Measurements from ENCODE around the gene EEF1B2. TPM values are rescaled to one million over a fixed set of nuclear protein-coding genes. Genes with fewer than 3 reads are reported as not detected.
"Not testable (repeated sequence)": the region's sequence is repeated elsewhere in the genome, so short reads cannot be mapped to it uniquely, and the experiment has no call there.

EEF1B2 gene
- total RNA-seq, 1 experiment from 2014 or later, result 786 TPM

DNA sequence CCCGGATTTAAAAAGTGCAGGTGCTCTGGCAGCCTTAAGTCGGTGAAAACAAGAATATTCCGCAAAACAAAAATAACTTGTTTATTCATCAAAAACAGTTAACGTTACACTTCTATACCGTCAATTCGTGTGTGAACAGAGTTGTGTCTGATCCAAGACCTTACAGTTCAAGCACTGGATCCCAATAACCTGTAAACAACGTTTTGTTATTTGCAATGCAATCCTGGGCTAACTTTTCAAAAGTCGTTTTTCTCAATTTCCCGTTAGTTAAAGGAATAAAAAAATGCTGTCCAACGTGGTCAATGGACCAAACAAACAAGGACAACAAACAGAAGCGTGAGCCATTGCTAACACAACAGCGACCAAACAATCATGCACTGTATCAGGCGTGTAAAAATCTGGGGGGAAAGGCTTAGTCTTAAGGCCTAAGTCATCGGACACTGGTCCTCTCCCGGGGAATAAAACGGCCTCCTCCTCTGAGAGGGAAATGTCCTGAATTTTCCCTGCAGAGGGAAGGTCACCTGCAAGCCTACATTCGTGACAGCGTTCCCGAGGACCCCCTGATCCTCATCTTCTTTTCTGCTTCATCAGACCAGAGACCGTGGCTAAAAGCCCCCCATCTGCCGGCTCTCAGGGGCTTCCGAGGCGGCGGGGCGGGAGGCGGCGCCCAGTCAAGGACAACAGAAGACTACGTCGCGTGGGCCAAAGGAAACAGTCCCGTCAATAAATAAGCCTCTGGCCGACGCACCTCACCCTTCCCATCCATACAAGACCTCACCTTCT, 941 bp upstream of the EEF1B2 start:
- DNase-seq, result no peak
- peaks cover 76% of the 10 kb centered on the region for H3K79me2 ChIP-seq (ENCODE audit: low read length)
- H2AFZ ChIP-seq (ENCODE audit: low read length), result peak overlapping the region; percentile 47
- H3K9me3 ChIP-seq (ENCODE audit: low read length), result no peaks in the 10 kb centered on the region
- peak overlapping the region; percentile 59 for H3K27ac ChIP-seq (ENCODE audit: low read length)
- peak overlapping the region; percentile 85 for H3K9ac ChIP-seq (ENCODE audit: low read length)
- H3K4me2 ChIP-seq (ENCODE audit: low read depth, low read length, poor library complexity, severe bottlenecking), result peak overlapping the region; percentile 74
- H3K9me2 ChIP-seq (replicated peaks; ENCODE audit: insufficient read depth, low read length), result no peaks in the 10 kb centered on the region
- peaks cover 41% of the 10 kb centered on the region for H3K36me3 ChIP-seq (ENCODE audit: insufficient read depth, low read length)
- peak overlapping the region; percentile 75 for H3K4me3 ChIP-seq (ENCODE audit: low read length)
- peaks cover 32% of the 10 kb centered on the region for H3K4me1 ChIP-seq (ENCODE audit: low read length)
- H3K27me3 ChIP-seq (ENCODE audit: low read length), result no peaks in the 10 kb centered on the region
- H4K20me1 ChIP-seq (ENCODE audit: insufficient read depth, low read depth, low read length), result peaks cover 6% of the 10 kb centered on the region; the same call in 1 of the 2 replicates

DNA sequence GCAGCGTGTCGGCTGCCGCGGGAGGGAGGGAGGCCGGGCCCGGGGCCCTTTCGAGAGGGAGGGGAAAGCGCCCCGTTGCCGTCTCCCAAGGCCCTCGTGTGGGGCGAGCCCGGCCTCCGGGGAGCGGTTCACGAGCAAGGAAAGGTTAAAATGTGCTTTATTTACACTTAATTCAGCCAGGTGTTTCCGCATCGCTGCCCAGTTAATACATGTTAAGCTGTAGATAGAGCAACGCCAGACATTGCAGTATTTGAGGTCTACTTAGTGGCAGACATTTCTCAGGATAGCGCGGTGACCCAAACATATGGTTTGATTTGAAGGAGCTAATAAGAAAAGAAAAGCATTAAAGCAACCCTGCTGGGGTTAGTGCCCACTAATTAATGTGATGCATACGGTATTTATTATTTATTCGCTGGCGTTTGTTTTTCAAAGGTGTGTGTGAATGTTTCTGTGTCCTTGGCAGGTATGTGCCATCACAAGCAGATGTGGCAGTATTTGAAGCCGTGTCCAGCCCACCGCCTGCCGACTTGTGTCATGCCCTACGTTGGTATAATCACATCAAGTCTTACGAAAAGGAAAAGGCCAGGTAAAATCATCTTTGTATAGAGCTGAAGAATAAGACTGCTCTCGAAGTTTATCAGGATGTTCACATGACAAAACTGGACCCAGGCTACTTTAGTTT, 571 bp downstream of the EEF1B2 start:
- Histone ChIP-seq H4K20me1 (ENCODE audit: insufficient read depth, low read depth, low read length) (peaks cover 9% of the 10 kb centered on the region; the same call in 1 of the 2 replicates), H3K4me1 (ENCODE audit: low read length) (peaks cover 29% of the 10 kb centered on the region), H3K9me3 (ENCODE audit: low read length) (no peaks in the 10 kb centered on the region), H3K4me3 (ENCODE audit: low read length) (peak overlapping the region; percentile 75), H3K27me3 (ENCODE audit: low read length) (no peaks in the 10 kb centered on the region), H2AFZ (ENCODE audit: low read length) (no peak overlapping the region), H3K4me2 (ENCODE audit: low read depth, low read length, poor library complexity, severe bottlenecking) (peak overlapping the region; percentile 74), H3K9ac (ENCODE audit: low read length) (peak overlapping the region; percentile 85), H3K36me3 (ENCODE audit: insufficient read depth, low read length) (peaks cover 41% of the 10 kb centered on the region), H3K9me2 (replicated peaks; ENCODE audit: insufficient read depth, low read length) (no peaks in the 10 kb centered on the region), H3K27ac (ENCODE audit: low read length) (peak overlapping the region; percentile 81), H3K79me2 (ENCODE audit: low read length) (peaks cover 65% of the 10 kb centered on the region)
- peak; percentile 43 for DNase-seq

DNA sequence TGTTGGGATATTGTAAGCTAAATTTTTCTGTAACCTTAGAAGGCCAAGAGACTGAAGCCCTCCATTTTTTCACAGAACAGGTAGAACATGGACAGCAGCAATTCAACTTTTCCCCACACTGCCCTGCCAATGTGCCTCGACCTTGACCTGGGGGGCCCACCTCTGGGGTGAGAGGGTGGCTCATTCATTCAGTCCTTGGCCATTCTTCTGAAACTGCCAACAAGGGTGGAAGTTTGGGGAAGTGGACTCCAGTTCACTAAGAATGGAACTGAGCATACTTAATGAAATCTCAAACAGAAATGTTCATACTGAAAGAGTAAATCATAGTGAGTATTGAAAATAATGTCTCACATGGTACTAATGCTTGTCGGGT, 1.1 kb downstream of the EEF1B2 start:
- no peaks in the 10 kb centered on the region for H3K9me3 ChIP-seq (ENCODE audit: low read length)
- H3K27me3 ChIP-seq (ENCODE audit: low read length), result no peaks in the 10 kb centered on the region
- peak overlapping the region; percentile 81 for H3K27ac ChIP-seq (ENCODE audit: low read length)
- peaks cover 29% of the 10 kb centered on the region for H3K4me1 ChIP-seq (ENCODE audit: low read length)
- peaks cover 59% of the 10 kb centered on the region for H3K79me2 ChIP-seq (ENCODE audit: low read length)
- peak overlapping the region; percentile 85 for H3K9ac ChIP-seq (ENCODE audit: low read length)
- peaks cover 41% of the 10 kb centered on the region for H3K36me3 ChIP-seq (ENCODE audit: insufficient read depth, low read length)
- peaks cover 9% of the 10 kb centered on the region; the same call in 1 of the 2 replicates for H4K20me1 ChIP-seq (ENCODE audit: insufficient read depth, low read depth, low read length)
- H3K9me2 ChIP-seq (replicated peaks; ENCODE audit: insufficient read depth, low read length), result no peaks in the 10 kb centered on the region
- no peak for DNase-seq
- peak overlapping the region; percentile 75 for H3K4me3 ChIP-seq (ENCODE audit: low read length)
- H2AFZ ChIP-seq (ENCODE audit: low read length), result no peak overlapping the region
- peak overlapping the region; percentile 74 for H3K4me2 ChIP-seq (ENCODE audit: low read depth, low read length, poor library complexity, severe bottlenecking)

DNA sequence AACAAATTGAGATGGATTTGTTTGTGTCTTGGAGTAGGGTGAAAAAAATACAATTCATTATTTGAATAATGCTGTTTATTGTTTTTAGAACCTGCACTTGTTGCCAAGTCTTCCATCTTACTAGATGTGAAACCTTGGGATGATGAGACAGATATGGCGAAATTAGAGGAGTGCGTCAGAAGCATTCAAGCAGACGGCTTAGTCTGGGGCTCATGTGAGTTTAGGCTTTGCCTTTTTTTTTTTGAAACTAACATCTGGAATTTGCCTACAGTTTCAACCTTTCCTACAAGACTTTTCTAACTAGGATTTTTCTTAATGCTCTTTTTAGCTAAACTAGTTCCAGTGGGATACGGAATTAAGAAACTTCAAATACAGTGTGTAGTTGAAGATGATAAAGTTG, 2.7 kb downstream of the EEF1B2 start:
- not testable (repeated sequence) for H3K9ac ChIP-seq (ENCODE audit: low read length); H3K9me2 ChIP-seq (replicated peaks; ENCODE audit: insufficient read depth, low read length); H3K27me3 ChIP-seq (ENCODE audit: low read length); H3K4me3 ChIP-seq (ENCODE audit: low read length); H3K4me2 ChIP-seq (ENCODE audit: low read depth, low read length, poor library complexity, severe bottlenecking); H2AFZ ChIP-seq (ENCODE audit: low read length); H4K20me1 ChIP-seq (ENCODE audit: insufficient read depth, low read depth, low read length); H3K27ac ChIP-seq (ENCODE audit: low read length); H3K9me3 ChIP-seq (ENCODE audit: low read length); DNase-seq
- peaks cover 26% of the 10 kb centered on the region for H3K4me1 ChIP-seq (ENCODE audit: low read length)
- H3K36me3 ChIP-seq (ENCODE audit: insufficient read depth, low read length), result peaks cover 37% of the 10 kb centered on the region
- peaks cover 43% of the 10 kb centered on the region for H3K79me2 ChIP-seq (ENCODE audit: low read length)

DNA sequence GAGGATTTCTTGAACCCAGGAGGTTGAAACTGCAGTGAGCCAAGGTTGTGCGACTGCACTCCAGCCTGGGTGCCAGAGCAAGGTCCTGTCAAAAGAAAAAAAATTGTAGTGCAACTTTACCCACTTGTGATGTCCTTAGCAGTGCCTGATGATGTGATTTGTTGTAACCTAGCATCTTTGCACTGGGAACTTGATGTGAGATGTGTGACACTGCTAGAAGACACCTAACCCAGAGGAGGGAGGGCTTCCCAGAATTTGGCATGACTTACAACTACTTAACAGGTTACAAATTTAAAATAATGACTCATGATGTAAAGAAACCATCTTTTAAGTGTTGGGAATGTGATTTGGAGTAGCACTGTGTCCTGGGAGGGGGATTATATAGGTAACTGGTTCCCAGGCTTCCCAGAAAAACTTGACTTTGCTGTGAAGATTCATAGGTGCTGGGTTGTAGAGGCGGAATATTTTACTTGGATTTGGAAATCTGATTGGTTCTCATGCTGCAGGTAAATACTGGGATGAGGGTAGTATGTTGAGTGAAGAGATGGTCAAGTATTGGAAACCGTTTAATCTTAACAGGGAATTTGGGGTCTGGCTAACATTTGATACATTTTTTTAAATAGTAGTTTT, 3.7 kb downstream of the EEF1B2 start:
- Histone ChIP-seq H4K20me1 (ENCODE audit: insufficient read depth, low read depth, low read length) (peaks cover 9% of the 10 kb centered on the region; the same call in 1 of the 2 replicates), H3K79me2 (ENCODE audit: low read length) (peaks cover 34% of the 10 kb centered on the region), H3K27ac (ENCODE audit: low read length) (no peak overlapping the region), H3K36me3 (ENCODE audit: insufficient read depth, low read length) (peaks cover 37% of the 10 kb centered on the region), H3K9me3 (ENCODE audit: low read length) (no peaks in the 10 kb centered on the region), H2AFZ (ENCODE audit: low read length) (no peak overlapping the region), H3K4me2 (ENCODE audit: low read depth, low read length, poor library complexity, severe bottlenecking) (no peak overlapping the region), H3K27me3 (ENCODE audit: low read length) (no peaks in the 10 kb centered on the region), H3K4me3 (ENCODE audit: low read length) (no peak overlapping the region), H3K4me1 (ENCODE audit: low read length) (peaks cover 17% of the 10 kb centered on the region), H3K9me2 (replicated peaks; ENCODE audit: insufficient read depth, low read length) (no peaks in the 10 kb centered on the region), H3K9ac (ENCODE audit: low read length) (no peak overlapping the region)
- peak; percentile 54 for DNase-seq

DNA sequence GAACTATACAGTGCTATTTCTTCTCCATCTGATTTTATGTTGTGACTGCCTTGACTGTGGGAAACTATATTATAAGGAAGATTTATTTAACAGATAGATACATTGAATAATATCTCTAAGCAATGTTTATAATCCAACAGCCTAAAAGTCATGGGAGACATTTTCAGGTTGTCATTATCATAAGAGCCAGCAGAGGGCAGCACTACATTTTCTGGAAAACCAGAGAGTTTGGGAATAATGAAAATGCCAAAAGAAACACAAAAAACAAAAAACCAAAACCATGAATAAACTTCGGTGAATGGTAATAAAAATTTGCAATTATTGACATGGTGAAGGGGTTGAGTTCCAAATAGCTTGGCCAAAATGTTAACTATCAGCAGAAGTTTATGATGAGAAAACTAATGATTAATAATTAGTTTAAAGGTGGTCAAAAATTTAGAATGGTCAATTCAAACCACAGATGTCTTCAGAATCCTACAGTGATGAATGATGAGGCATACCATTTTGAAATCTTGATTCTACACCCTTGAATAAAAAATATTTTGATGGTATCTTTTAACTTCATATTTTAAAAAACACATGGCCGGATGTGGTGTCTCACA, 4.7 kb downstream of the EEF1B2 start:
- no peak overlapping the region for H2AFZ ChIP-seq (ENCODE audit: low read length)
- H3K4me2 ChIP-seq (ENCODE audit: low read depth, low read length, poor library complexity, severe bottlenecking), result no peak overlapping the region
- peaks cover 17% of the 10 kb centered on the region for H3K4me1 ChIP-seq (ENCODE audit: low read length)
- no peaks in the 10 kb centered on the region for H3K9me2 ChIP-seq (replicated peaks; ENCODE audit: insufficient read depth, low read length)
- no peaks in the 10 kb centered on the region for H3K9me3 ChIP-seq (ENCODE audit: low read length)
- no peaks in the 10 kb centered on the region for H3K27me3 ChIP-seq (ENCODE audit: low read length)
- H3K27ac ChIP-seq (ENCODE audit: low read length), result no peak overlapping the region
- no peak overlapping the region for H3K9ac ChIP-seq (ENCODE audit: low read length)
- peaks cover 9% of the 10 kb centered on the region; the same call in 1 of the 2 replicates for H4K20me1 ChIP-seq (ENCODE audit: insufficient read depth, low read depth, low read length)
- H3K79me2 ChIP-seq (ENCODE audit: low read length), result peaks cover 24% of the 10 kb centered on the region
- DNase-seq, result peak; percentile 73
- H3K36me3 ChIP-seq (ENCODE audit: insufficient read depth, low read length), result peaks cover 37% of the 10 kb centered on the region
- H3K4me3 ChIP-seq (ENCODE audit: low read length), result no peak overlapping the region

DNA sequence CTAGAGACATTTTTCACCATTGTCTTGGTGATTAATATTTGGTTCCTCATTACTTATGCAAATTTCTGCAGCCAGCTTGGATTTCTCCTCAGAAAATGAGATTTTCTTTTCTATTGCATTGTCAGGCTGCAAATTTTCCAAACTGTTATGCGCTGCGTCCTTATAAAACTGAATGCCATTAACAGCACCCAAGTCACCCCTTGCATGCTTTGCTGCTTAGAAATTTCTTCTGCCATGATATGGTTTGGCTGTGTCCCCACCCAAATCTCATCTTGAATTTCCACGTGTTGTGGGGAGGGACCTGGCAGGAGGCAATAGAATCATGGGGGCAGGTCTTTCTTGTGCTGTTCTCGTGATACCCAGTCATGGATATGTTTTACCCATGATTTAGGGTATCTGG, 8.5 kb downstream of the EEF1B2 start:
- not testable (repeated sequence) for H3K79me2 ChIP-seq (ENCODE audit: low read length); H3K9ac ChIP-seq (ENCODE audit: low read length); H3K4me2 ChIP-seq (ENCODE audit: low read depth, low read length, poor library complexity, severe bottlenecking); H4K20me1 ChIP-seq (ENCODE audit: insufficient read depth, low read depth, low read length); H2AFZ ChIP-seq (ENCODE audit: low read length); H3K36me3 ChIP-seq (ENCODE audit: insufficient read depth, low read length); H3K4me1 ChIP-seq (ENCODE audit: low read length); H3K4me3 ChIP-seq (ENCODE audit: low read length); H3K27ac ChIP-seq (ENCODE audit: low read length); H3K9me3 ChIP-seq (ENCODE audit: low read length); H3K27me3 ChIP-seq (ENCODE audit: low read length); DNase-seq; H3K9me2 ChIP-seq (replicated peaks; ENCODE audit: insufficient read depth, low read length)

All from Karpas-422 (cell line).